Measurements from ENCODE around the gene ZWILCH.

DNA sequence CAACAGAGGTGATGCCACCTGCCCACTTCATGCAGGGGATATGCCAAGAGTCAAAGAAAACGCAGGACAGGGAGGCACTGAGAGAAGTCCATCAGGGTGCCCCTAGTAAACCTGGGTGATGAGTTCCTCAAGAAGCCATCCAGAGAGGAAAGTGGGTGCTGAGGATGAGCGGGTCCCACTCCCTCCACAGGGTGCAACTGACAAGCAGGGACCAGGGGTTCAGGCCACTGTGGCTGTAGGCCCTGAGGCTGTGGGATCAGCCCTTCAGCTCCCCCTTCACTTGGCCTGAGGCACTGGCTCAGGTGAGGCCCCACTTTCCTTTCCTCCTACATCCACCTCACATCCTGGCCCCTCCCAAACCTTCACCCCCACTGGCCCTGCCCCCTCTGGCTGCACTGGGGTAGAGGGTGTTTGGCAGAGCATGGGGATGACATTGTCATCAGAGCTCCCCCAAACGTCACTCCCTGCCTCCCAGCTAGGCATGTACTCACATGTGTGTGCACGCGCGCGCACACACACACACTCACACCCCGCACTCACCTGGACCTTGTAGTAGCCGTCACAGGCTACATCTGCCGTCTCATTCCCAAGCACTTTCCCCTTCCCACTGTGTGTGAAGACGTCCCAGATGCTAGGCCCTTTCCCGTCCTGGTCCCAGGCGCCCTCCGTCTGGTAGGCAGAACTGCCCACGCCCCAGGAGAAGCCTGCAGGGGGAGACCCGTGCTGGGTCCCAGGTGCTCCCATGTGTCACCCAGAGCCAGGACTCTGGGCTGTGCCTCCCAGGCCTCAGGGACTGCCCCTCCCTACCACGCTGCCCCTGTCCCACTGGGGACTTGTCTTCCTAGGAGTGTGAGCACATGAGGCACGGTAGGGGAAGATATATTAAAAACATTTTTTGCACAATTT is 59.3 kb downstream of the ZWILCH start:
- no peak for TF ChIP-seq EZH2 (IDR thresholded peaks at IDR 0.05; ENCODE audit: insufficient read depth, poor library complexity, severe bottlenecking)
- no peak for TF ChIP-seq EZH2phosphoT487 (IDR thresholded peaks at IDR 0.05; ENCODE audit: insufficient read depth, low read depth)
